Neuronal stem cell (in vitro differentiated cells): ENCODE data around the gene SNRNP35.

ENCODE experiments used
- DNase-seq: peaks from one replicate; pipeline ENCODE4 v3.0.0-alpha.2; 2013; ENCODE audit warnings: low spot score
- H2AFZ ChIP-seq: one replicate; pipeline ENCODE4 v1.6.1; 2013; ENCODE audit warnings: mild to moderate bottlenecking, low read length, inconsistent platforms
- H2AK5ac ChIP-seq: 2 replicates; pipeline ENCODE4 v1.6.1; 2013; ENCODE audit warnings: low read depth, mild to moderate bottlenecking, inconsistent platforms, low read length, moderate library complexity, mixed read lengths
- H2BK120ac ChIP-seq: 2 replicates; pipeline ENCODE4 v1.6.1; 2013; ENCODE audit warnings: low read depth, mild to moderate bottlenecking, inconsistent platforms, low read length, moderate library complexity, mixed read lengths
- H2BK12ac ChIP-seq: one replicate; pipeline ENCODE4 v1.6.1; 2013; ENCODE audit warnings: low read length, inconsistent platforms
- H2BK15ac ChIP-seq: 2 replicates; pipeline ENCODE4 v1.6.1; 2013; ENCODE audit warnings: mild to moderate bottlenecking, low read length, inconsistent platforms, mixed read lengths
- H2BK5ac ChIP-seq: one replicate; pipeline ENCODE4 v1.6.1; 2013; ENCODE audit warnings: inconsistent platforms, mild to moderate bottlenecking, low read length, moderate library complexity
- H3K14ac ChIP-seq: one replicate; pipeline ENCODE4 v1.6.1; 2013; ENCODE audit warnings: low read length, inconsistent platforms
- H3K18ac ChIP-seq: 2 replicates; pipeline ENCODE4 v1.6.1; 2013; ENCODE audit warnings: low read length, inconsistent platforms
- H3K23ac ChIP-seq: 2 replicates; pipeline ENCODE4 v1.6.1; 2013; ENCODE audit warnings: low read depth, mild to moderate bottlenecking, mixed read lengths, low read length, inconsistent platforms; ENCODE audit not compliant: poor library complexity
- H3K27ac ChIP-seq: replicated peaks from 3 replicates; pipeline ENCODE4 v1.5.1; 2013; ENCODE audit warnings: low read length, inconsistent platforms
- H3K27me3 ChIP-seq, 3 experiments: 2 replicates each; pipeline ENCODE4 v1.6.1; 2013; ENCODE audit warnings: low read length in 3 of 3, mild to moderate bottlenecking in 2 of 3, inconsistent platforms in 1 of 3, low read depth in 1 of 3, mixed read lengths in 1 of 3, moderate library complexity in 1 of 3; ENCODE audit not compliant: control insufficient read depth in 3 of 3, insufficient read depth in 3 of 3
- H3K36me3 ChIP-seq, 2 donors: replicated peaks in 1 of 2; 2 replicates each; pipeline ENCODE4 v1.6.1; 2013; ENCODE audit warnings: low read length in 2 of 2; ENCODE audit not compliant: control insufficient read depth in 2 of 2, insufficient read depth in 2 of 2
- H3K4ac ChIP-seq: 2 replicates; pipeline ENCODE4 v1.6.1; 2013; ENCODE audit warnings: inconsistent platforms, mild to moderate bottlenecking, low read length, moderate library complexity
- H3K4me1 ChIP-seq, 2 donors: 1 replicate in 1 of 2; 2 replicates in 1 of 2; pipeline ENCODE4 v1.6.1; 2013; ENCODE audit warnings: low read length in 2 of 2, low read depth in 1 of 2; ENCODE audit not compliant: control insufficient read depth in 2 of 2, insufficient read depth in 1 of 2
- H3K4me2 ChIP-seq: one replicate; pipeline ENCODE4 v1.6.1; 2013; ENCODE audit warnings: mild to moderate bottlenecking, low read length, inconsistent platforms; ENCODE audit not compliant: insufficient read depth, poor library complexity, severe bottlenecking
- H3K4me3 ChIP-seq, 2 donors: 2 replicates each; pipeline ENCODE4 v1.5.1; 2013; ENCODE audit warnings: low read length in 2 of 2, mild to moderate bottlenecking in 2 of 2, inconsistent platforms in 1 of 2, moderate library complexity in 1 of 2
- H3K79me1 ChIP-seq: one replicate; pipeline ENCODE4 v1.6.1; 2013; ENCODE audit warnings: low read depth, mild to moderate bottlenecking, inconsistent platforms, low read length, moderate library complexity
- H3K9ac ChIP-seq: one replicate; pipeline ENCODE4 v1.6.1; 2013; ENCODE audit warnings: mild to moderate bottlenecking, low read depth, low read length, inconsistent platforms; ENCODE audit not compliant: poor library complexity
- H3K9me3 ChIP-seq, 2 donors: replicated peaks in 1 of 2; 2 replicates each; pipeline versions ENCODE3 to v1.6.1; 2013; ENCODE audit warnings: low read length in 2 of 2, mild to moderate bottlenecking in 2 of 2, inconsistent platforms in 1 of 2, low read depth in 1 of 2, mixed read lengths in 1 of 2, moderate library complexity in 1 of 2; ENCODE audit not compliant: control insufficient read depth in 2 of 2, insufficient read depth in 1 of 2
- H4K8ac ChIP-seq: one replicate; pipeline ENCODE4 v1.6.1; 2013; ENCODE audit warnings: low read depth, mild to moderate bottlenecking, inconsistent platforms, low read length, moderate library complexity
- H4K91ac ChIP-seq: one replicate; pipeline ENCODE4 v1.6.1; 2013; ENCODE audit warnings: low read length, low read depth, mild to moderate bottlenecking, inconsistent platforms; ENCODE audit not compliant: poor library complexity
- WGBS, 2 donors: extraction: QIAGEN DNeasy Blood & Tissue Kit; methylation state at CpG; one replicate each; pipeline ENCODE4 v1.1.7; 2013; ENCODE audit warnings: missing lambda C conversion rate in 2 of 2, mixed read lengths in 1 of 2; ENCODE audit not compliant: insufficient read length in 2 of 2, insufficient replicate concordance in 1 of 2; ENCODE audit errors: extremely low coverage in 2 of 2; 5-methylcytosine and 5-hydroxymethylcytosine counted together

Gene SNRNP35

DNA sequence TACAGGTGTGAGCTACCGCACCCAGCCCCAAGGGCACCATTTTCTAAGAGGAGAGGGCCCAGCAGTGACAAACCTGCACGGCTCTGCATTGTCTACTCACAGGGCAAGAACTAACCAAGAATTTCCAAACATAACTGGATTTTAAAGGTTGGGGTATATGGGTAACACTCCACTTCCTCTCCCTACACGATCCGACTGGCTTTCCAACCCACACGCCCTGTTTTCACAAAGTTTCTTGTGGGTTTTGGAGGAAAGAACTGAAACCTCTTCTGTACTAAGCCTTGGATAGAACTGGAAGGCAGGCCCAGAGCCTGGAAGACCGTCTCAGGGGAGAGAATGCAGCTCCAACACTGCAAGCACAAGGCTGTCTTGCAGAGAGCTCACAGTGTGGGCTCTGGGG lies 24.9 kb downstream of the SNRNP35 start:
- Histone ChIP-seq H2BK120ac (no peak overlapping the region), H3K4me3 (no peak overlapping the region)

DNA sequence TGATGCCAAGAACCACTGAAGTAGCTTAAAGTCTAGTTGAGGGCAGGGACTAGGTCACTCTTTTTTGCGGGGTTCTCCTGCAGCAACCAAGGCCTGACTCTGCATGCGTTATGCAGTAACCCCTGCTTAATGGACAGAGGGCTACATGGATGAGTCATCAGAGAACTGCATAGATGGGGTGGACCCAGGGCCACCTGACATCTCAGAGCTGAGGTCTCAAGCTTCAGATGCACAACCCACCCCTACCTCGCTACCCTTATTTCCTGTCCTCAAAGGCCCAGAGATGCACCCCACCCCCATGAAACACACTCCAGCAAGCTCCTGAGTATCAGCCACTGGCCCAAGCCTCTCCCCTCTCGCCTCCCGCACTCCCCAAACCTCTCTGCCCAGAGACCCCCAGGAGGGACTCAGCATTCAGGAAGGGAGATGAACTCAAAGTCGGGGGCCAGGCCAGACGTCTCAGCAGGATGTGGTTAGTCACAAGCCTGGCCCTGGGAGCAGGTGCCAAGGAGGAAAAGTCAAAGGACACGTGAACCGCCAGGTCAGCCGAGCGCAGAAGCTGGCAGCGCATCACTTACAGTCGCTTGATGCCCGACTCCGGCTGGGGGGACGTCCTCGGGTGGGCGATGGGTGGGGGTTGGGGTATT lies 25.8 kb downstream of the SNRNP35 start:
- no peak overlapping the region for H4K91ac ChIP-seq
- no peak overlapping the region for H2BK15ac ChIP-seq
- no peak overlapping the region for H2BK5ac ChIP-seq
- H2AFZ ChIP-seq, result no peak overlapping the region
- no peak overlapping the region for H3K4me2 ChIP-seq
- H3K18ac ChIP-seq, result no peak overlapping the region
- peaks cover 3% of the 10 kb centered on the region for H3K79me1 ChIP-seq
- no peak overlapping the region for H2AK5ac ChIP-seq
- no peaks in the 10 kb centered on the region for H3K9me3 ChIP-seq
- H3K14ac ChIP-seq, result no peak overlapping the region
- H2BK12ac ChIP-seq, result no peak overlapping the region
- H4K8ac ChIP-seq, result no peak overlapping the region
- H2BK120ac ChIP-seq, result no peak overlapping the region
- H3K4ac ChIP-seq, result no peak overlapping the region
- no CpG with 5 or more reads among the region's 18 CpGs for WGBS, 2 donors
- H3K4me1 ChIP-seq, result peaks cover 2 to 4% of the 10 kb centered on the region in 2 donors
- no peak overlapping the region for H3K23ac ChIP-seq
- no peak overlapping the region for H3K27ac ChIP-seq
- peaks cover 5 to 69% of the 10 kb centered on the region in 2 donors for H3K36me3 ChIP-seq
- no peak for DNase-seq
- no peak overlapping the region for H3K9ac ChIP-seq
- no peaks in the 10 kb centered on the region for H3K27me3 ChIP-seq
- H3K4me3 ChIP-seq, result no peak overlapping the region

More for the DNA sequence above, 24.9 kb downstream of the SNRNP35 start:
- Histone ChIP-seq H3K4me2 (no peak overlapping the region), H4K8ac (no peak overlapping the region), H3K4ac (no peak overlapping the region), H3K18ac (no peak overlapping the region), H2BK12ac (no peak overlapping the region), H3K14ac (no peak overlapping the region), H2BK5ac (no peak overlapping the region), H3K27ac (no peak overlapping the region), H3K23ac (no peak overlapping the region), H3K9me3 (no peaks in the 10 kb centered on the region), H3K79me1 (peaks cover 3% of the 10 kb centered on the region), H3K4me1 (no peaks in the 10 kb centered on the region), H3K9ac (no peak overlapping the region), H2AK5ac (no peak overlapping the region), H2AFZ (no peak overlapping the region), H4K91ac (no peak overlapping the region), H3K27me3 (no peaks in the 10 kb centered on the region), H3K36me3 (peaks cover 5 to 76% of the 10 kb centered on the region in 2 donors), H2BK15ac (no peak overlapping the region)
- no peak for DNase-seq
- no CpG with 5 or more reads among the region's 6 CpGs for WGBS, 2 donors

- Histone ChIP-seq H4K8ac (no peak overlapping the region), H3K27ac (no peak overlapping the region), H3K23ac (no peak overlapping the region), H3K14ac (no peak overlapping the region), H3K4me2 (no peak overlapping the region), H3K79me1 (no peaks in the 10 kb centered on the region), H2BK120ac (no peak overlapping the region), H3K27me3 (no peaks in the 10 kb centered on the region), H3K18ac (no peak overlapping the region), H3K4me1 (peaks cover 6 to 9% of the 10 kb centered on the region in 2 donors), H2BK5ac (no peak overlapping the region), H2AFZ (no peak overlapping the region), H2BK12ac (no peak overlapping the region), H3K4me3 (no peak overlapping the region), H4K91ac (no peak overlapping the region), H3K9me3 (no peaks in the 10 kb centered on the region), H3K36me3 (peaks cover 2 to 56% of the 10 kb centered on the region in 2 donors), H3K9ac (no peak overlapping the region), H2AK5ac (no peak overlapping the region), H3K4ac (no peak overlapping the region), H2BK15ac (no peak overlapping the region)
- no CpG with 5 or more reads among the region's 14 CpGs for WGBS, 2 donors
- no peak for DNase-seq
These were observed 27.8 kb downstream of the SNRNP35 start for GRCh38 chr12:123485756-123486155.

- Histone ChIP-seq H3K9ac (no peak overlapping the region), H3K4me1 (peaks cover 6 to 9% of the 10 kb centered on the region in 2 donors), H2AFZ (no peak overlapping the region), H2BK5ac (no peak overlapping the region), H3K4me3 (no peak overlapping the region), H3K4ac (no peak overlapping the region), H3K27ac (no peak overlapping the region), H2AK5ac (no peak overlapping the region), H2BK120ac (no peak overlapping the region), H3K36me3 (peaks cover 5 to 53% of the 10 kb centered on the region in 2 donors), H3K79me1 (peaks cover 4% of the 10 kb centered on the region), H3K27me3 (no peaks in the 10 kb centered on the region), H3K4me2 (no peak overlapping the region), H3K23ac (no peak overlapping the region), H3K18ac (no peak overlapping the region), H4K8ac (no peak overlapping the region), H2BK12ac (no peak overlapping the region), H3K9me3 (no peaks in the 10 kb centered on the region), H3K14ac (no peak overlapping the region), H4K91ac (no peak overlapping the region), H2BK15ac (no peak overlapping the region)
- WGBS, 2 donors, result no CpG with 5 or more reads among the region's 6 CpGs
- DNase-seq, result no peak
These were observed 29.5 kb downstream of the SNRNP35 start for GRCh38 chr12:123487428-123487827.
